HG03469 (cell line): ENCODE measurements around the gene LRPAP1.

Experiments used
- ATAC-seq: cut with Tn5 transposase; IDR thresholded peaks from one replicate; pipeline ENCODE4 v1.9.1; 2021; ENCODE audit warnings: mild to moderate bottlenecking, moderate library complexity, moderate number of reproducible peaks; ENCODE audit not compliant: unreplicated experiment

The LRPAP1 gene

DNA sequence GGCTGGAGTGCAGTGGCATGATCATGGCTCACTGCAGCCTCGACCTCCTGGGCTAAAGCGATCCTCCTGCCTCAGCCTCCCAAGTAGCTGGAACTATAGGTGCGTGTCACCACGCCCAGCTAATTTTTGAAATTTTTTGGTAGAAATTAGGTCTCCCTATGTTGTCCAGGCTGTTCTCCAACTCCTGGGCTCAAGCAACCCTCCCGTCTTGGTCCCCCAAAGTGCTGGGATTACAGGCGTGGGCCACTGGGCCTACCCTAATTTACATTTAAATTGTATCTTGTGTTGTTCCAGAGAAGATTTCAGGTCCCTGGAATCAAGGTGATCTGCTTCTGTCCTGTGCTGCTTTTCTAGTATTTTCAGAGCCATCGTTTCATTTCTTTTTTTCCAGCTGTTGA lies 1.2 kb upstream of the LRPAP1 start:
- ATAC-seq, result no peak

GRCh38 chr4:3532751-3533422 lies 665 bp upstream of the LRPAP1 start:
- no peak for ATAC-seq

DNA sequence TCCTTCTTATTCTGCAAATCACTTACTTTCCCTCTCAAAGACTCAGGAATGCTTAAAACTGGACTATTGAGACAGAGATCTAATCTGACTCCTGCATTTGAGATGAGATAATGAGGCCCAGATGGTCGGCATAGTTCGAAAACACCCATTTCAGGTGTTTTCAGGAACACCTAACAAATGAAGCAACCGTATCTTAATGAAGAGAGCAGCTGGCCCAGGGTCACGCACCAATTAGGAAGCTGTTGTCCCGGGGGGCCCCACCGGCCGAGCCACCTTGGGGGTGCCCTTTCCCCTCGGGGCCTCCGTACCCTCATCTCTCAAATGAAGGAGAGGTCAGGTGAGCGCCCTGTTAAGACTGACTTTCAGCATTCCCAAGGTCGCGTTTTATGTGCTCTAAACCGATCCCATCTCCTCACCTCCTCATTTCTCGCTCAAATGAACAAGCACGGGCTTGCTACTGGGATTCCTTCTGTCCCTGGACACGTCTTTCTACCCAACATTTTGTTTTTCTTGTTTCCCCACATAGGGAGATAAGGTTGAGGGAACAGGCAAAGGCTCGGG lies 824 bp downstream of the LRPAP1 start:
- no peak for ATAC-seq

- no peak for ATAC-seq
Measured at GRCh38 chr4:3530663-3531254, 1.5 kb downstream of the LRPAP1 start.

- no peak for ATAC-seq
Measured at GRCh38 chr4:3530051-3530450, 2.2 kb downstream of the LRPAP1 start.

GRCh38 chr4:3529363-3529762 lies 2.9 kb downstream of the LRPAP1 start:
- no peak for ATAC-seq

- no peak for ATAC-seq
Measured at GRCh38 chr4:3527914-3528876, 4.0 kb downstream of the LRPAP1 start.

GRCh38 chr4:3527101-3527913 lies 4.9 kb downstream of the LRPAP1 start:
- no peak for ATAC-seq

DNA sequence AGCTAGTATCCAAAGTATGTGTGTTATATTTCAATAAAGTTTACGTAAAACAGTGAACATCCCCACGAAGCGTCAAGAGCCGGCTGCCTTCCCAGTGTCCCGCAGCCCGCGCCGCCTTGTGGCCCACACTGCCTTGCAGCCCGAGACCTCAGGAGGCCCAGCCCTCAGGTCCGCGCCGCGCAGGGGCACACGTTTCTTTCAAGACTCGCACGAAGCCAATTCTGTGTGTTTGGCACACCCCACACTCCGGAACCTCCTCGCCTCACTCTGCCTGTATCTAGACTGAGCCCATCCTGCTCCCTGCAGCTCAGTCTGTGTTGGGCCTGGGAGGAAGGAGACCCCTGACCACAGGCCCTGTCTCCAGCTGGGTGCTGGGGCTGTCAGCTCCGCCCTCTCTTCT lies 5.8 kb downstream of the LRPAP1 start:
- ATAC-seq, result no peak

DNA sequence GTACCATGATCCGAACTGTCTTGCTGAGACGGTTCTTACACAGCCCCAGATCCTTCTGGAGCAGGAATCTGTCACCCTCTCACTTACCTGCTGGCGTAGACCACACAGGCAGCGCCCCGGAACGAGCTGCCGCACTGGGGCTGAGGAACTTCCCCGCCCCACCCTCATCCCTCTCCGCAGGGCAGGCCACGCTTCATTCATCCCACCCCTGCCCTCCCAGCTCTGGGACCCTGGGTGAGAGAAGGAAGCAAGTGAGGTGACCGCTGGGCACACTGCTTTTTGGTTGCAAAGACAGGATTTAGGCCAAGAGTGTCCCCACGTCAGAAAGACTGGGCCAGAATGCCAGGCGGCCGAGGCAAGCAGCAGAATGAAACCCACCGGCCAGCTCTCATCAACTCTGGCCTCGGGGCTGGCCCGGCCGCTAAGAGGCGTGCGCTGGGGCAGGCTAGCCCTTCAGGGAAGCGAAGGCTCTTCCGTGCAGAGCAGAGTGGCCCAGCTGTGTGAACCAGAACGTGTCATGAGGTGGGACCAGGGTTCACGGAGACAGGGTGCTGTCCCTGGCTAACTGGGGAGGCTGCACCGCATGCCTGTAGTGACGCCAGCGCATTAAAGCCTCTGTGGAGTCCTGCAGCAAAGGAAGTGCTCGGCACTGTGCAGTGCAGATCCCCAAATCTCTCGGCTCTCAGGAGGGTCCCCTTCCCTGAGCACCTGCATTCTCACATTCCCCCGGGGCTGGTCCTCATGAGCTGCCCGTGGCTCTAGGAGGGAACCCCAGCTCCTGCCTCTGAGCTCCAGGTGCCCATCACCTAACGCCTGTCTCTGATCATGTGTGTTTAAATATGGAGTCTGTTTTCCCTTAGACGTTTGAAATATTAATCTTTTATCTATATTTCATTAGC lies 6.4 kb downstream of the LRPAP1 start:
- no peak for ATAC-seq

DNA sequence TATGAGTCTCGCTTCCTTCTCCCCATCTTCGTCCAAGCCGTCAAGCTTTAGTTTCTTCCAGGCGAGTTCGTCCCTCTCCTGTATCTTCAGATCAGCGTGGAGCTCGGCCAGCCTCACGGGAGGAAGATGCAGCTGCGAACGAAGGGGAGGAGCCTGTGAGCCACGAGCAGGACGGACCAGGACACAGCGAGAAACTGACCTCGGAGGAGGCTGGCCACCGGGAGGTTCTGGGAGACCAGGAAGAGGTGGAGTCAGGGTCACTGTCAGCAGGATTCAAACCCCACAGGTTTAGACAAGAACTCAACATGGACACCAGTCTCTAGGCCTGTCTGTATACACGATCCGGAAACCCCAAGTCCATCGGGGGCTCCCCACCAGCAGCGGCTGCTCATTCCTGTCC lies 7.3 kb downstream of the LRPAP1 start:
- ATAC-seq, result no peak

GRCh38 chr4:3524349-3524748 lies 7.9 kb downstream of the LRPAP1 start:
- ATAC-seq, result no peak

DNA sequence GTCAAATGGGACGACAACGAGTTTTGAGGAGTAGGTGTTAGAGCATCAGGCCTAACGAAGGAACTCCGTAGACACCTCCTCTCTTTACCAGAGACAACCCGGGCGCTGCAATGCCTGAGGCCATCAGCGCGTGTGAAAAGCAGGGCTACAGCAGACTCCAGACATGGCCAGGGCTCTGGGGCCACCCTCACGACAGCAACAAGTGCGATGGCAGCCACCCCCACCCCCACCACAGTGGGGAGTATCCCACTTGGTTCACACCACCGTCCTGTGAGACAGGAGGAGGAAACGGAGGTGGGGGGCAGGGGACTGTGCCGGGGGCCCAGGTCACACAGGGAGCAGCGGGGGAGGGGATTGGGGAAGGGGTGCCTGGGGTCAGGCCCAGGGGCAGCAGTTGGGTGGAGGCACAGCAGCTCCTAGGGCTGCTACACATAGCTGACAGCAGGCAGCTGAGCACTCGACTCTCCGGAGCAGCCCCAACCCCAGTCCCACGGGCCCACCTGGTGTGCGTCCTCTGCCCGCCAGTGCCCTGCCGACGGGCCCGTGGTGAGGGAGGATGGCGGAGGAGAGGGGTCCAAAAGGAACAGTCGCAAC lies 8.5 kb downstream of the LRPAP1 start:
- ATAC-seq, result no peak

DNA sequence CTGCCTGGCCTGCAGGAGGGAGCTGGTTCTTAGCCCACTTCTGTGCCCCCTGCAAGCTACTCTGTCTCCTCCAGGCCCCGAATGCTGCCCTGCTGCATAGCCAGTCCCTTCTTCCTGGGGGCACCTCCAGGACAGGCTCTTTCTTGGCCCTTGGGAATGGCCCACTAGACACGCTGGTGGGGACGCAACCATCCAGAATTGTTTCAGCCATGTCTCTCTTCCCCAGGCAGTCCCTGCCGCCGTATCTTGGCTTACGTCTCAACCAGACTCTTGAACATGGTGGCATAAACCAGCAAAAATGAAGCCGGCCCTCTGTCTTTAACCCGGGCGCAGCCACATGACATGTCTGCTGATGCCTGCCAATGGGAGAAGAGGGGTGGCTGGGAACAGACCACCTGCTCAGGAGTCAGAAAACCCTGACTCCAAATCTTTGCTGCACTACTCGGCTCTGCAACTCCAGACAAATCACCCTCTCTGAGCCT lies 9.0 kb downstream of the LRPAP1 start:
- ATAC-seq, result no peak

DNA sequence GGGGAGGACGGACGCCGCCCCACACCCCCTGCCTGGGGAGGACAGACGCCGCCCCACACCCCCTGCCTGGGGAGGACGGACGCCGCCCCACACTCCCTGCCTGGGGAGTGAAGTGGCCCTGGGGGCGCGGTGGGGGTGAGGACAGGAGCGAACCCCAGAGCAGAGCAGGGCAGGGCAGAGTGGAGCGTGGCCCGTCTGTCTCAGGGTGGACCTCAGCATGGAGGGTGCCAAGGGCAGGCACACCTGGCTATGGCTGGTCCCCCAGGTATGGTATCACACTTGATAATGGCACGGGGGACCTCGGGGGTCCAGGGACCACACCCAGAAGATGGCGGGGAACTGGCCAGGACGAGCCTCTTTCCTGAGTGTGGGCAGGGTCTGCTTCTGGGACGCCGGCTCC lies 9.6 kb downstream of the LRPAP1 start:
- ATAC-seq, result no peak

DNA sequence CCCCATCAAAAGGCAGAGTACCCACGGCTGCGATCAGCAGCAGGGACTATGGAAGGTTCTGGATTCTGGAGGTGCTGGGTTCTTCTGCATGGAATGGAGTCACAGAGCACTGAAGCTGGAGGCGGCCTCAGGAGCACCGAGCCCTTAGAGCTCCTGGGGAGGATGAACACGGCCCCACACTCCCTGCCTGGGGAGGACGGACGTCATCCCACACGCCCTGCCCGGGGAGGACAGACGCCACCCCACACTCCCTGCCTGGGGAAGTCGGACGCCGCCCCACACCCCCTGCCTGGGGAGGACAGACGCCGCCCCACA lies 9.9 kb downstream of the LRPAP1 start:
- no peak for ATAC-seq

GRCh38 chr4:3521621-3522325 lies 10.4 kb downstream of the LRPAP1 start:
- ATAC-seq, result no peak

- ATAC-seq, result no peak
Measured at GRCh38 chr4:3520796-3521600, 11.2 kb downstream of the LRPAP1 start.
